GM19351 (cell line): ENCODE data around the gene RIPOR2.

Experiments used
- ATAC-seq: cut with Tn5 transposase; IDR thresholded peaks from one replicate; pipeline ENCODE4 v1.9.1; 2021; ENCODE audit warnings: mild to moderate bottlenecking, moderate library complexity; ENCODE audit not compliant: unreplicated experiment

Gene RIPOR2

DNA sequence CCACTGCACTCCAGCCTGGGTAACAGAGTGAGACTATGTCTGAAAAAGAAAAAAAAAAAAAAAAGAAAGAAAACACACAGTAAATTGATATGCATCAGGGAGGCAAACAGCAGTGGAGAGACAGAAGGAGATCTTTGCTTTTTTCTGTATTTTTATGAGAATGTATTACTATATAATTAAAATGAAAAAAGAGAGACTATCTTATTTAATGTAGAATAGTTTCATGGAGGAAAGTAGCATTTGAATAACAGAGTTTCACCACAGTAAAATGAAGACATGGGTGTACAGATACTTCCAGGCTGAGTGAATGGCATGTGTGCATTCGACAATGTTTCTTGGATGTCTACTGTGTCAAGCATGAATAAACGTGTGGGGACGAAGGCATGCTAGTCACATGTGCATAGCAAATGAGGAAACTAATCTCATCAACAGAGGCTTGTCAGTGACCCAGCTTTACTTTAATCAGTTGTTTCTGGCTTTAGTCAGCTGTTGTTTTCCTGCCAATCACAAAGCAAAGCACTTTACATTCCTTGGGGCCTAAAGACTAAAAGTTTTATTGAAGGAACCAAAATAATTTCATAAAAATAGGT lies 81.6 kb downstream of the RIPOR2 start:
- ATAC-seq = no peak

- ATAC-seq = no peak
Observed at GRCh38 chr6:24851086-24851485, 84.7 kb downstream of the RIPOR2 start.

- ATAC-seq = no peak
Observed at GRCh38 chr6:24849713-24850112, 86.0 kb downstream of the RIPOR2 start.

DNA sequence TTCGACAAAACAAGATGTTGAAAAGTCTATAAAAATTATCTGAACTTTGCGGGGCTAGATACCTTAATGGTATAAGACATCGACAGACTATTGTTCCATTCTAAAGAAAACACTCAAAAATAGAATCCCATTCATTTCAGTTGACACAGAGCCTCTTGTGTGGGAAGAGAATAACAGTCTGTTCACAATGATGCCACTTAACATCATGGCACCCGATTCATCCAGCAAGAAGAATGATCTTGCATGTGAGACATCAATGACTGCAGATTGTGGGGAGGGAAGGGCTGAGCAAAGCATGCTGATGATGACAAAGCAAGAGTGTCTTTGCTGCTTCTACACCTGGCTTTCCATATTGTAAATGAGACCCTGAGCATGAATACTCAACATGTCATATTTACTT lies 87.3 kb downstream of the RIPOR2 start:
- no peak for ATAC-seq

- no peak for ATAC-seq
Observed at GRCh38 chr6:24847402-24847801, 88.4 kb downstream of the RIPOR2 start.

- no peak for ATAC-seq
Observed at GRCh38 chr6:24845578-24845977, 90.2 kb downstream of the RIPOR2 start.

DNA sequence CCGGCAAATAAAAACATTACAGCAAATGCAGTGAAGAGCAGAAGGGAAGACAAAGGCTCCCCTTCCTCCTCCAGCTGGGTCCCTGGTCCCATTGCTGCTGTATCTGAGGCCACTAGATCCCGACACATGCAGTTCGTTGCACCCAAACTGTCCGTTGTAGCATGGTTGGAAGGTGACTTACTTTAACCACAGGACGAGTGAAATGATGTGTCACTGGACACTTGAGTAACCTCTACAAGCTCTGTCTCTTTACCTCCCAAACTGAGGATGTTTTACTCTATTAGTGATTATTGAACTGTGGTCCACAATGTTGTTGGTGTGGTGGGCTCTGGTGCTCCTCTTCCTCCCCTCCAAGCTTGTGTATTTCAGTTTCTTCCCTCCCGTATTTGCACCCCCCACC lies 90.9 kb downstream of the RIPOR2 start:
- ATAC-seq = peak; percentile 71

DNA sequence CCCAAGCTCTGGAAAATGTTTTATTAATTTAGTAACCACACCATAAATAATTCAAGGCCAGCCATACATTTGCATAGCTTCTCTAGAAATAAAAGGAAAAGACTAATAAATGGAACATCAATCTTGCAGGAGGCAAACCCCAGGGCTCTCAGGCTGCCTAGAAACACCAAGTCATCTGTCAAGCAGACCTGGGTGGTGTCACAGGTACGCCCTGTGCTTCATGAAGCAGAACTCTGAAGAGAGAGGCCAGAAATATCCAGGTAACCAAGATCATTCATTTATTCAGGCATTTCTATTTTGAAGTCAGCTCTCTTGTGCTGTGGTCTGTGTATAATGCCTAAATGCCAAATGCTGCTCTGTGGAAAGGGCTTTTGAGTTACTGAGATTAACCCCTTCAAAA lies 91.7 kb downstream of the RIPOR2 start:
- no peak for ATAC-seq

GRCh38 chr6:24840187-24840586 lies 95.6 kb downstream of the RIPOR2 start:
- ATAC-seq = no peak

GRCh38 chr6:24838994-24839393 lies 96.8 kb downstream of the RIPOR2 start:
- ATAC-seq = no peak

DNA sequence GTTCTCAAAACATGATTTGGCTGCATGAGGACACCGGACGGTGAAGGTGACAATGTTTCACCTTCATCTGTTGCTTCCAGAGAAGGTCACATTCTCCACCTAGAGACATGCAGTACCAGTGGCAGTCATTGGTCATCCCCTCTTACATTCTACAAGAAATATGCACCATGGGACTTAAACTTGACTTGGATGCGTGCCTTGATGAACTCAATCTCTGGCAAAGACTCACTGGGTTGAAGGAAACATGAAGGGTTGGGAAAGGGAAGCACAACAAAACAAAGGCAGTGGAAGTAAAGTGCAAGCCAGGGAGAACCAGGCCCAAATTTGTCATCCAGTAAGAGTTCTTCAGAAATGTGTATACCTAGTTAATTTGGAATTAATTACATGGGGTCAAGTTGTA lies 97.7 kb downstream of the RIPOR2 start:
- no peak for ATAC-seq

DNA sequence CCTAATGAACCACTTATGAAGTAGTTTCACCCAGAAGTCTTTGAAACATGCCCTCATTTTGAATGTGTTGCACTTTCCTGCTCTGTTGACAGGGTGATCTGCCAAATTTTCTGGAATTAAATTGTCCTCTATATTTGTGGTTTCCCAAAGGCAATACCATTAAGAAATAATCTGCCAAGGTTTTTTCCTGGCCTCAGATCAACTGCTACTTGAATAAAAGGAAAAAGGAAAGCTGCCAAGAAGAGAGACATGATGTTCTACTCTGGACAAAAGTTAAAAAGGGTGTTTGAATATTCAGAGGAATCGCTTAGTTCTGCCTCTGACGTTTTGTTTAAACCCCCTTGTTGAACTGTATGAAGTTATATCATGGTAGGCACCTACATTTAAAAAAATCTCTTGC lies 99.7 kb downstream of the RIPOR2 start:
- no peak for ATAC-seq

- ATAC-seq = no peak
Observed at GRCh38 chr6:24833711-24834386, 101.9 kb downstream of the RIPOR2 start.

- no peak for ATAC-seq
Observed at GRCh38 chr6:24832794-24833193, 103.0 kb downstream of the RIPOR2 start.

DNA sequence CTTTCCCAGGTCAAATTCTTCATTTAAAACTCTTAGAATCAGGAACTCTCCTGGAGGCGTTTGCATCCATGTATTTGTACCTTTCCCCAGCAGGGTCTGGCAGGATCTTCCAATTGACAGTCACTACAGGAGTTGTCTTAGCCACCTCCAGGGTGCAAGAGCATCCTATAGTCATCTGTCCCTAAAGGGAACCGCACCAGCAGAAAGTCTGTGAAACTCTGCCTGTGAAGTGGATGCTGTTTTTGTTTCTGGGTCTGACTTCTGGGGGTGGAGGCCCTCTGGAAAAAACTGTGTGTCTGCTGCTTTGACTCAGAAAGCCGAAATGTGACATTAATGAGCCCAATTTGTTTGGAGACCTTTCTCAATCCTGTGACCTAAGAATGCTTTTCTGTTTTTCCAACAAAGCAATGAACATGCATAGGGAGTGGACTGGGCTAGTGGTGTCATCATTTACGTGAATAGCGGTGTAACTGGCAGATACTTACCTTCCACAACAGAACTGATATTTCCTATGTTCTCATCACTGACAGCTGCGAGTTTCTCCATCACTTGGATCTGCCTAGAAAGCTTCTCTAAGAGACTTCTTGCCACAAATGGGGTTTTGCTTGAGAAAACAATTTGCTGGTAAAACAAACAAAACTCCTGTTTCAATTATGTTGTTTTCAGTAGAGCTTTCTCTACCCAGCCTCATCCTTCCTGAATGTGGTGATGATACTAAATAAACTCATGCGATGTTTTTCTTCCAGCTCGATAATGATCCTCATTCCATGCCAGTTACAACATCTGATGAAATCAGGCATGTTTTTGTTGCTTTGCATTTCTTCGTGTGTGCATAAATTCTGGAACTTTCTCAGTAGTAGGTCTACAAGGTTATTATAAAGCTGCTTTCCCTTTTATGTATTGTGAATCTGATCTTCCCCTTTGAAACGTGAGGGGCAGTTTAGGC lies 103.7 kb downstream of the RIPOR2 start:
- ATAC-seq = no peak

DNA sequence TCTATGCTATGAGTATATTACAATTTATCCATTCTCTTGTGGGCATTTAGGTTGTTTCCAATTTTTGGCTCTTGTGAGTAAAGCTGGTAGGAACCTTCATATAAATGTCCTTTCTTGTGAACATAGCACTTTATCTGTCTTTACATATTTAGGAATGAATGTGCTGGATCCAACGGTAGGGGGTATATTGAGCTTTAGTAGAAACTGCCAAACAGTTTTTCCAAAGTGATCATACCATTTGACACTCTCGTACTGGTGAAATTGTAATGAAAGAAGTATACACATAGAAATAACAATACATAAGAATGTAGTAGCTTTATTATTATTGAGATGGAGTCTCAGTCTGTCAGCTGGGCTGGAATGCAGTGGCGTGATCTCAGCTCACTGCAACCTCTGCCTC lies 106.1 kb downstream of the RIPOR2 start:
- ATAC-seq = no peak

DNA sequence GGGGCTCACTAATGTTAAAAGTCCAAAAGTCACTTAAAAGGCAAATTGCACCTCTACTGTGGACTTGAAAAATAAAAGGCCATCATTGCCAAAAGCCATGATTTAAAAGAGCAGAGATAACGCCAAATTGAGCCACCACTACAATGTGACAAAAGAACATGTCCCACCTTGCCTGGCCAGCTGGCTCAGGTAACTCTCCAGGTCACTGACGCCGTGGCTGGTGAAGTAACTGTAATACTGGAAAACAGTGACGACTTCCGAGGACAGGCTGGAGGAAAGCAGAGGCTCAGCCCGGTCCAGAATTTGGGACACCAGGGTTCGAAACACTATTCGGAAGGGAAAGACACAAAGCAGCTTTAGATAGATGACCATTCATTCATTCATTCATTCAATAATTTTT lies 107.8 kb downstream of the RIPOR2 start:
- ATAC-seq = no peak

- ATAC-seq = no peak
Observed at GRCh38 chr6:24827162-24827561, 108.6 kb downstream of the RIPOR2 start.

DNA sequence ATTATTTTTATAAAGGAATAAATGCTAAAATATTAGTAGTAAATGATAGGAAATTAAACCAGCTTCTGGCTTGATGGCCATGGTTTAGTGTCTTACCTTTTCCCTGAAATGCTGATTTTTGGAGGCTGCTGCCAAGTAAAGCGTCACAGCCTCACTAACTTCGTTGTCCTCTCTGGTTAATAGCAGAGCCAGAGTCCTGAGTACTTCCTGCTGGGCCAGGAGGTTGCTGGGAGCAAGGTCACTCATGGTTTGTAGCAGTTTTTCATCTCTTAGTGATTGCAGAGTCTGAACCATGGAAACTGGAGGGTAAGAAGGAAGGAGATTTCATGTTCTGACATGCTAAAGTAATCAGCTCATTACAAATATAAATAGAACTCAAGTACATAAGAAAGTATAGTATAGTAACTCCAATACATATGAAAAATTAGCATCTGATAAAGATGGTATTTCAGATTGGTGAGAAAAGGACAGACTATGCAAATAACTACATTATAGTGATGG lies 110.6 kb downstream of the RIPOR2 start:
- ATAC-seq = no peak

- ATAC-seq = no peak
Observed at GRCh38 chr6:24824142-24824938, 111.4 kb downstream of the RIPOR2 start.

GRCh38 chr6:24823185-24823584 lies 112.6 kb downstream of the RIPOR2 start:
- no peak for ATAC-seq
